ENCODE results near the gene NOTCH2NLA.
"Not testable (repeated sequence)": the region's sequence is repeated elsewhere in the genome, so short reads cannot be mapped to it uniquely, and the experiment has no call there.

The NOTCH2NLA gene

GRCh38 chr1:146228710-146229477, at the start of gene NOTCH2NLA:
Gene NOTCH2NLA (minus strand): TSS chr1:146229021. CDS start chr1:146189337, 39,684 bp downstream.
- not testable (repeated sequence) for DNase-seq

- DNase-seq: not testable (repeated sequence)
Measured at GRCh38 chr1:146278346-146278745, 49.5 kb upstream of the NOTCH2NLA start.

- not testable (repeated sequence) for DNase-seq
Measured at GRCh38 chr1:146277087-146277486, 48.3 kb upstream of the NOTCH2NLA start.

- not testable (repeated sequence) for DNase-seq
Measured at GRCh38 chr1:146274083-146274482, 45.3 kb upstream of the NOTCH2NLA start.

- DNase-seq: not testable (repeated sequence)
Measured at GRCh38 chr1:146273194-146273593, 44.4 kb upstream of the NOTCH2NLA start.

GRCh38 chr1:146272734-146273133, 43.9 kb upstream of the NOTCH2NLA start:
- not testable (repeated sequence) for DNase-seq

GRCh38 chr1:146271977-146272376, 43.2 kb upstream of the NOTCH2NLA start:
- not testable (repeated sequence) for DNase-seq

- DNase-seq: not testable (repeated sequence)
Measured at GRCh38 chr1:146270129-146270528, 41.3 kb upstream of the NOTCH2NLA start.

- DNase-seq: not testable (repeated sequence)
Measured at GRCh38 chr1:146266179-146266748, 37.4 kb upstream of the NOTCH2NLA start.

GRCh38 chr1:146264761-146265160, 35.9 kb upstream of the NOTCH2NLA start:
- not testable (repeated sequence) for DNase-seq

GRCh38 chr1:146260006-146260730, 31.3 kb upstream of the NOTCH2NLA start:
- DNase-seq: not testable (repeated sequence)

GRCh38 chr1:146257992-146258552, 29.3 kb upstream of the NOTCH2NLA start:
- DNase-seq: not testable (repeated sequence)

GRCh38 chr1:146254569-146255197, 25.9 kb upstream of the NOTCH2NLA start:
- DNase-seq: not testable (repeated sequence)

- not testable (repeated sequence) for DNase-seq
Measured at GRCh38 chr1:146253249-146253855, 24.5 kb upstream of the NOTCH2NLA start.

GRCh38 chr1:146251523-146251922, 22.7 kb upstream of the NOTCH2NLA start:
- DNase-seq: not testable (repeated sequence)

- not testable (repeated sequence) for DNase-seq
Measured at GRCh38 chr1:146248643-146249042, 19.8 kb upstream of the NOTCH2NLA start.

- not testable (repeated sequence) for DNase-seq
Measured at GRCh38 chr1:146236626-146237025, 7.8 kb upstream of the NOTCH2NLA start.

- not testable (repeated sequence) for DNase-seq
Measured at GRCh38 chr1:146236026-146236601, 7.3 kb upstream of the NOTCH2NLA start.

GRCh38 chr1:146228144-146228682, 608 bp downstream of the NOTCH2NLA start:
- not testable (repeated sequence) for DNase-seq

GRCh38 chr1:146174531-146174930, 54.3 kb downstream of the NOTCH2NLA start:
- not testable (repeated sequence) for DNase-seq

- not testable (repeated sequence) for DNase-seq
Measured at GRCh38 chr1:146167740-146168139, 61.1 kb downstream of the NOTCH2NLA start.

All from NCI-H526 (cell line).